Fibroblast of mammary gland (primary cell): ENCODE results near the gene SLC12A1.

Source experiments
- DNase-seq: peaks from one replicate; pipeline ENCODE4 v3.0.0-alpha.2; 2010; ENCODE audit warnings: low read depth
- H3K4me3 ChIP-seq: 2 replicates; pipeline ENCODE4 v1.5.1; 2011; ENCODE audit warnings: low read depth, mild to moderate bottlenecking, low read length, moderate library complexity; ENCODE audit not compliant: control insufficient read depth
- TF ChIP-seq, protein P1 (sequence below): conservative IDR thresholded peaks from 2 replicates; pipeline ENCODE4 v1.5.1; 2011; ENCODE audit warnings: low read depth, low read length, inconsistent platforms; ENCODE audit not compliant: control insufficient read depth, insufficient read depth

SLC12A1 gene

DNA sequence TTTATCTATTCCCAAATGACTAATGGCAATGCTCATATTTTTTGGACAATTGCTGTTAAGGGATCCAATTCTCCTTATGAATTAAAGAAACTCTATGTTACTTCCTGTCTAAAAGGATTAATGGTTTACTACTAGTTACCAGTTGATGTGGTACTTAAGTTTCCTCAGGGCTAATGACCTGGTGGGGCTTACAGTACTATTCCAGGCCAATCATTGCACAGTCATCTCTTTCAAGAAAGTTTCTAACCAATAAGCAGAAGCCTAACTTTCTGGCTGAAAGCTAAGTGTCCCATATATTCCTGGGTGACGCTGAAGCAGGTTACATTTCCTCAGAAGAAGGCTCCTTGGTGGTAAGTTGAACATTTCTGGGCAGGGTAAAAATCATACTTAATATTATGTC lies at the start of gene SLC12A1:
Gene SLC12A1, plus strand, starts transcription at position 322 of the 400 bp plus-strand sequence. CDS start 1,418 bp downstream, outside the sequence.
- DNase-seq: no peak
- TF ChIP-seq, protein P1, sequence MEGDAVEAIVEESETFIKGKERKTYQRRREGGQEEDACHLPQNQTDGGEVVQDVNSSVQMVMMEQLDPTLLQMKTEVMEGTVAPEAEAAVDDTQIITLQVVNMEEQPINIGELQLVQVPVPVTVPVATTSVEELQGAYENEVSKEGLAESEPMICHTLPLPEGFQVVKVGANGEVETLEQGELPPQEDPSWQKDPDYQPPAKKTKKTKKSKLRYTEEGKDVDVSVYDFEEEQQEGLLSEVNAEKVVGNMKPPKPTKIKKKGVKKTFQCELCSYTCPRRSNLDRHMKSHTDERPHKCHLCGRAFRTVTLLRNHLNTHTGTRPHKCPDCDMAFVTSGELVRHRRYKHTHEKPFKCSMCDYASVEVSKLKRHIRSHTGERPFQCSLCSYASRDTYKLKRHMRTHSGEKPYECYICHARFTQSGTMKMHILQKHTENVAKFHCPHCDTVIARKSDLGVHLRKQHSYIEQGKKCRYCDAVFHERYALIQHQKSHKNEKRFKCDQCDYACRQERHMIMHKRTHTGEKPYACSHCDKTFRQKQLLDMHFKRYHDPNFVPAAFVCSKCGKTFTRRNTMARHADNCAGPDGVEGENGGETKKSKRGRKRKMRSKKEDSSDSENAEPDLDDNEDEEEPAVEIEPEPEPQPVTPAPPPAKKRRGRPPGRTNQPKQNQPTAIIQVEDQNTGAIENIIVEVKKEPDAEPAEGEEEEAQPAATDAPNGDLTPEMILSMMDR: no peak
- no peak within 1 kb of the TSS for H3K4me3 ChIP-seq

- TF ChIP-seq, protein P1: no peak
- no peak for DNase-seq
- H3K4me3 ChIP-seq: no peak overlapping the region
Measured at GRCh38 chr15:48168616-48169015, 37.5 kb upstream of the SLC12A1 start.

DNA sequence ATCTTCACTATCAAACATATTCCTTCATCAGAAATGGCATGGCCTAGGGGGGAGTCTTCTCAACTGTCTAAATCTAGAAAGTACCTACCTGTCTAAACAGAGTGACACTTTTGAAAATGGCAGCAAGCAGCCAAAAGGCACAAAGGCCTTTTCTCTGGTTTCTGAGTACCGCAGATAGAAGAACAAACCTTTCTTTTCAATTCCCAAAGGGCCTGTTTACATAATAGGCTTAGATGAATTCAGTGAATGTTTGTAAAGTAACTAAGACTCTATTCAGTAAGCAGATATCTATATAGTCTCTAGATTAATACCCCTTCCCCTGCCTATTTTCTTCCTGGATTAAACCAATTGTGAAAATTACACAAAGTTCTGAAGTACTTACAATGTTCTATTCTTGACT lies 35.1 kb upstream of the SLC12A1 start:
- H3K4me3 ChIP-seq: no peak overlapping the region
- DNase-seq: no peak
- TF ChIP-seq, protein P1: no peak

GRCh38 chr15:48175126-48175525 lies 31.0 kb upstream of the SLC12A1 start:
- TF ChIP-seq, protein P1: no peak
- DNase-seq: no peak
- no peak overlapping the region for H3K4me3 ChIP-seq

GRCh38 chr15:48176112-48176511 lies 30.0 kb upstream of the SLC12A1 start:
- H3K4me3 ChIP-seq: no peak overlapping the region
- TF ChIP-seq, protein P1: no peak
- peak; percentile 42 for DNase-seq

DNA sequence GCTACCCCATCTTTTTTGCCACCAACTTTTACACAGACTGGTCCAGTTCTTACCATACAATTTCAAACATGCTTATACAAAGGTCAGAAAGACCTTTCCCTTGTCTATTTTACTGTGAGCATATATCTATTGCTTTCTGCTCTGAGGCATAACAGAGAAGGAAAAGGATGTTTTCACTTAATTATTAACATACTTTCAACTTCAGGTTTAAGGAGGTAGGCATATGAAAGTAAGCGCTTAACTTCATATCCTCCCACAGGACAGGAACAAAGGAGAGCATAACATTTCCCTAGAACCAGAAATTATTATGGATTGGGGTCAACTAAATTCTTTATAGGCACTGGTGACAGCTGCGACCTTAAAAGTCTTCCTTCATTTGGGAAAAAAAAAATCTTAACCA lies 29.1 kb upstream of the SLC12A1 start:
- TF ChIP-seq, protein P1: no peak
- no peak for DNase-seq
- H3K4me3 ChIP-seq: no peak overlapping the region

GRCh38 chr15:48177383-48177765 lies 28.7 kb upstream of the SLC12A1 start:
- DNase-seq: peak; percentile 53
- H3K4me3 ChIP-seq: peak overlapping the region; percentile 48
- TF ChIP-seq, protein P1: no peak
